BLaER1 (cell line): Measurements from ENCODE around the gene EEA1.

ENCODE experiments used
- H3K27ac ChIP-seq: shearing (Covaris generic); formaldehyde crosslinking; 2 replicates; pipeline ENCODE4 v1.8.1; 2022
- H3K27me3 ChIP-seq: shearing (Covaris generic); formaldehyde crosslinking; 2 replicates; pipeline ENCODE4 v1.8.1; 2022
- H3K36me3 ChIP-seq: shearing (Covaris generic); formaldehyde crosslinking; 2 replicates; pipeline ENCODE4 v1.8.1; 2022
- H3K4me1 ChIP-seq: shearing (Covaris generic); formaldehyde crosslinking; 2 replicates; pipeline ENCODE4 v1.8.1; 2022
- H3K4me2 ChIP-seq: shearing (Covaris generic); formaldehyde crosslinking; 2 replicates; pipeline ENCODE4 v1.8.1; 2022
- H3K4me3 ChIP-seq: shearing (Covaris generic); formaldehyde crosslinking; 2 replicates; pipeline ENCODE4 v1.8.1; 2022
- H3K9ac ChIP-seq: shearing (Covaris generic); formaldehyde crosslinking; 2 replicates; pipeline ENCODE4 v1.8.1; 2022
- H3K9me3 ChIP-seq: shearing (Covaris generic); formaldehyde crosslinking; 2 replicates; pipeline ENCODE4 v1.8.1; 2022
- H4K20me1 ChIP-seq: shearing (Covaris generic); formaldehyde crosslinking; 2 replicates; pipeline ENCODE4 v1.8.1; 2022
- Cebpa-rat ChIP-seq: shearing (Covaris generic); IDR thresholded peaks from 2 replicates; pipeline ENCODE4 v1.8.1; 2022

The EEA1 gene

DNA sequence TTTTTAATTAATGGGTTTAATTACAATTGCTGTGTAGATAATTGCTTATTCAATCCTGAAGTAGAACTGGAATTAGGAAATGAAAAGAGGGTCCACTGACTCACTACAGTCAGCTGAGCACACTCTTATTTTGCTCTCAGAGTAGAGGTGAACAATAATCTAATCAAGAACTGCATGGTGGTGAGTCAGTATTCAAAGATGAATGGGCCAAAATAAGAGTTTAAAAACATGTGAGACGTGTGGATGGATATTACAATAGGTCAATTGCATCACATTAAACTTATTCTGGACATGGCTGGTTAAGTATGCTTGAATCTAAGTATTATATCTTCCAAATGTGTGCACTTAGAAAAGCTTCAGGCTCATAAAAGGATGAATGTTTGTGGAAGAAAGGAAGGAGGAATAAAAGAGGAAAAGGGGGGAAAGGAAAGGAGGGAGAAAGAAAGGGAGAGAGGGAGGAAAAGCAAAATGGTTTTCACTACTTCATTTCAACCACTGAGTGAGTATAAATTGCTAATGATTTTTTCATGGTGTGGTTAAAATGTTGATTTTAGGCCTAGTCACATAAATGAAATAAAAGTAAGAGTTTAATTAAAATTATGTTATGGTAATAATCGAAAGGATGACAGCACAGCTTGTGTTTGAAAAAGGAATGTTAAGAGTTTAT lies 27.0 kb upstream of the EEA1 start:
- H3K9me3 ChIP-seq: peaks cover 56% of the 10 kb centered on the region
- no peak for TF ChIP-seq Cebpa-rat
- no peaks in the 10 kb centered on the region for H3K27me3 ChIP-seq
- H4K20me1 ChIP-seq: no peaks in the 10 kb centered on the region
- H3K27ac ChIP-seq: no peak overlapping the region
- H3K4me3 ChIP-seq: no peak overlapping the region
- 0 out of 2 replicates have a peak, but pooled peaks cover 5% of the 10 kb centered on the region for H3K36me3 ChIP-seq
- peaks cover 18% of the 10 kb centered on the region for H3K4me1 ChIP-seq
- no peak overlapping the region for H3K4me2 ChIP-seq
- H3K9ac ChIP-seq: no peak overlapping the region

DNA sequence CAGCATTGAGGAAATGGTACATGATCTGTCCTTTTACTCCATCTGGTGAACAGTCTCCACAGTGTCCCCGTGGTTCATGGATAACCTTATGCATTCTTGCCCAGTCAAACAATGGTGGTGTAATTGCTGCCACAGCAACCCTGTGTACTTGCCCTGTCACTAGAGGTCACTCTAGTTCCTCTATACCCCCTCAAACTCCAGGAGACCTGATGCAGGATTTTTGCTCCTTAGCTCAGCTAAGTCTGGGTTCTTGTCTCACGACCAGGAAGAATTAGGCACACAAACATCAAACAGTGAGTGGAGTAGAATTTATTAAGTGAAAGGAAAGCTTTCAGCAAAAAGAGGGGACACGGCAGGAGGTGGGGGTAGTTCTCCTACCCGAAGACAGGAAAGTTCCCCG lies 24.7 kb upstream of the EEA1 start:
- no peak for TF ChIP-seq Cebpa-rat
- no peak overlapping the region for H3K9ac ChIP-seq
- H3K27ac ChIP-seq: no peak overlapping the region
- H3K27me3 ChIP-seq: no peaks in the 10 kb centered on the region
- no peak overlapping the region for H3K4me3 ChIP-seq
- H3K4me2 ChIP-seq: no peak overlapping the region
- H4K20me1 ChIP-seq: no peaks in the 10 kb centered on the region
- H3K36me3 ChIP-seq: 0 out of 2 replicates have a peak, but pooled peaks cover 5% of the 10 kb centered on the region
- H3K9me3 ChIP-seq: peaks cover 58% of the 10 kb centered on the region
- H3K4me1 ChIP-seq: peaks cover 18% of the 10 kb centered on the region

DNA sequence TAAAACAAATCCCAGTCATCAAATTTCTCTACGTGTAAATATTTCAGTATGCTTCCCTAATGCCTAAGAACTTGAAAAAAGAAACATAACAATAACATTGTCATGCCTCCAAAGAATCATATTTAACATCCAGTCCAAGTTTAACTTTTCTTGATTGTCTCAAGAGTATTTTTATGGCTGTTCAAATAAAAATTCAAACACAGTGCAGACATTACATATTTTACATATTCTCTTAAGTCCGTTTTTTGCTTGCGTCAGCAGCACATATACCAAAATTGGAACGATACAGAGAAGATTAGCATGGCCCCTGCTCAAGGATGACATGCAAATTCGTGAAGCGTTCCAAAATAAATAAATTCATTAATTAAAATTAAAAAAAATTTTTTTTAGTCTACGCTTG lies 23.3 kb upstream of the EEA1 start:
- Histone ChIP-seq H3K27ac (no peak overlapping the region), H3K4me1 (peaks cover 12% of the 10 kb centered on the region), H3K4me2 (no peak overlapping the region), H3K9ac (no peak overlapping the region), H3K9me3 (peaks cover 58% of the 10 kb centered on the region), H3K4me3 (no peak overlapping the region), H3K27me3 (no peaks in the 10 kb centered on the region), H4K20me1 (no peaks in the 10 kb centered on the region), H3K36me3 (0 out of 2 replicates have a peak, but pooled peaks cover 5% of the 10 kb centered on the region)
- no peak for TF ChIP-seq Cebpa-rat

DNA sequence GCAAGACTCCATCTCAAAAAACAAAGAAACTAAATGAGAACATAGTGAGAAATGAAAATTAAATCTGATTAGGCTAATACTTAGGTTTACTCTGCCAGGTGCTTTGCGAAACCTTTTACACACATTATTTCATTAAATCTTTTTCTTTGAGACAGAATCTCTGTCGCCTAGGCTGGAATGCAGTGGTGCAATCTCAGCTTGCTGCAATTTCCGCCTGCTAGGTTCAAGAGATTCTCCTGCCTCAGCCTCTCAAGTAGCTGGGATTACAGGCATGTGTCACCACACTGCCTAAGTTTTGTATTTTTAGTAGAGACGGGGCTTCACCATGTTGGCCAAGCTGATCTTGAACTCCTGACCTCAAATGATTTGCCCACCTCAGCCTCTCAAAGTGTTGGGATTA lies 21.9 kb upstream of the EEA1 start:
- H3K36me3 ChIP-seq: 0 out of 2 replicates have a peak, but pooled peaks cover 5% of the 10 kb centered on the region
- no peak overlapping the region for H3K27ac ChIP-seq
- no peaks in the 10 kb centered on the region for H3K27me3 ChIP-seq
- TF ChIP-seq Cebpa-rat: no peak
- no peaks in the 10 kb centered on the region for H3K4me1 ChIP-seq
- H3K9me3 ChIP-seq: peaks cover 50% of the 10 kb centered on the region
- no peak overlapping the region for H3K4me2 ChIP-seq
- H4K20me1 ChIP-seq: no peaks in the 10 kb centered on the region
- H3K4me3 ChIP-seq: no peak overlapping the region
- no peak overlapping the region for H3K9ac ChIP-seq

DNA sequence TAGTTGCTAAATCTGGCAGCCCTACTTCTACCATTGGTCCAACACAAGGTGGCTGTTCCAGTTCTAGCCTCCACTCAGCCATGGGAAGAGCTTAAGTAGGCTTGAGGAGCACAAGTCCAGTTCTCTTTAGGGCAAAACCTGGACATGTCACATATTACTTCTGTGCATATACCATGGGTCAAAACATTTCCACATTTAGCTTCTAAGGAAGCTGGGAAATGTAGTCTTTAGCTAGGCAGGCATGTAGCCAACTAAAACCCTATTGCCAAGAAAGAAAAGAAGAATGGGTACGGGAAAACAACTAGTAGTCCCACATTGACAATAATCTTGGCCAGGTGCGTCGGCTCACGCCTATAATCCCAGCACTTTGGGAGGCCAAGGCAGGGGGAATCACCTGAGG lies 20.9 kb upstream of the EEA1 start:
- no peak for TF ChIP-seq Cebpa-rat
- 0 out of 2 replicates have a peak, but pooled peaks cover 5% of the 10 kb centered on the region for H3K36me3 ChIP-seq
- H4K20me1 ChIP-seq: no peaks in the 10 kb centered on the region
- no peaks in the 10 kb centered on the region for H3K4me1 ChIP-seq
- H3K27ac ChIP-seq: no peak overlapping the region
- no peak overlapping the region for H3K9ac ChIP-seq
- peaks cover 43% of the 10 kb centered on the region for H3K9me3 ChIP-seq
- H3K4me3 ChIP-seq: no peak overlapping the region
- H3K27me3 ChIP-seq: no peaks in the 10 kb centered on the region
- no peak overlapping the region for H3K4me2 ChIP-seq

DNA sequence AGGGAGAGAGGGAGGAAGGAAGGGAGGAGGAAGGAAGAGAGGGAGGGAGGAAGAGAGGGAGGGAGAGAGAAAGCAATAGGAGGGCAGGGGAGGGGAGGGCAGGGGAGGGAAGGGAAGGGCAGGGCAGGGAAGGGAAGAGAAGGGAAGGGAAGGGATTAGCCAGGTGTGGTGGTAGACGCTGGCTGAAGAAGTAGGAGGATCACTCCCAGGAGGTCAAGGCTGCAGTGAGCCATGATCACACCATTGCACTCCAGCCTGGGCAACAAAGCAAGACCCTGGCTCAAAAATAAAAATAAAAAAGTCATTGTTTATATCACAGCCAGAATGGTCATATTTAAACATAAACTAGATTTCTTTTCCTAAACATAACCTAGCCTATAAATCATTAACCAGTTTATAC lies 20.4 kb upstream of the EEA1 start:
- Histone ChIP-seq H4K20me1 (no peaks in the 10 kb centered on the region), H3K9me3 (peaks cover 38% of the 10 kb centered on the region), H3K4me2 (no peak overlapping the region)

DNA sequence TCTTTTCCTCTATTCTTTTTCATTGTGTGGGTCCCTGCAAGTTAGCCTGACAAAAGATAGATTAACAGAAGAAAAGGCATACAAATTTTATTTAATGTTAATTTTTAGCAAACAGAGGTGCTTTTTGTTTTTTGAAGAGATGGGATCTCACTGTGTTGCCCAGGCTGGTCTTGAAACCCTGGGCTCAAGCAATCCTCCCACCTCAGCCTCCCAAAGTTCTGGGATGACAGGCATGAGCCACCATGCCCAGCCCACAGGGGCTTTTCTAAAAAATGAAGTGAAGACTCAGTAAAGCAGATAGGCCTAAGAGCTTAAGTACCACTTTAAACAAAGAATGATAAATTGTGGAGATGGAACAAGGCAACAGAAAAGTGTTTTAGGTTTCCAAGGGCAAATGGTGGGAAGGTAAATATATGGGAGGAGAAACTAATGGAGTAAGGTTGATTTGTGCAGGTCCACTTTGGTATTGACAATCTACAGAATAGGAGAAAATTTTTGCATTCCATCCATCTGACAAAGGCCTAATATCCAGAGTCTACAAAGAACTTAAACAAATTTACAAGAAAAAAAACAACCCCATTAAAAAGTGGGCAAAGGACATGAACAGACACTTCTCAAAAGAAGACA lies 18.6 kb upstream of the EEA1 start:
- Histone ChIP-seq H3K9me3 (peaks cover 20% of the 10 kb centered on the region), H3K4me2 (no peak overlapping the region), H3K9ac (no peak overlapping the region), H4K20me1 (no peaks in the 10 kb centered on the region), H3K27me3 (no peaks in the 10 kb centered on the region), H3K36me3 (no peaks in the 10 kb centered on the region), H3K4me3 (no peak overlapping the region), H3K27ac (no peak overlapping the region), H3K4me1 (peaks cover 8% of the 10 kb centered on the region)
- no peak for TF ChIP-seq Cebpa-rat

More for the DNA sequence above, 20.4 kb upstream of the EEA1 start:
- Histone ChIP-seq H3K27ac (no peak overlapping the region), H3K36me3 (0 out of 2 replicates have a peak, but pooled peaks cover 3% of the 10 kb centered on the region), H3K27me3 (no peaks in the 10 kb centered on the region), H3K9ac (no peak overlapping the region), H3K4me3 (no peak overlapping the region), H3K4me1 (no peaks in the 10 kb centered on the region)
- no peak for TF ChIP-seq Cebpa-rat

DNA sequence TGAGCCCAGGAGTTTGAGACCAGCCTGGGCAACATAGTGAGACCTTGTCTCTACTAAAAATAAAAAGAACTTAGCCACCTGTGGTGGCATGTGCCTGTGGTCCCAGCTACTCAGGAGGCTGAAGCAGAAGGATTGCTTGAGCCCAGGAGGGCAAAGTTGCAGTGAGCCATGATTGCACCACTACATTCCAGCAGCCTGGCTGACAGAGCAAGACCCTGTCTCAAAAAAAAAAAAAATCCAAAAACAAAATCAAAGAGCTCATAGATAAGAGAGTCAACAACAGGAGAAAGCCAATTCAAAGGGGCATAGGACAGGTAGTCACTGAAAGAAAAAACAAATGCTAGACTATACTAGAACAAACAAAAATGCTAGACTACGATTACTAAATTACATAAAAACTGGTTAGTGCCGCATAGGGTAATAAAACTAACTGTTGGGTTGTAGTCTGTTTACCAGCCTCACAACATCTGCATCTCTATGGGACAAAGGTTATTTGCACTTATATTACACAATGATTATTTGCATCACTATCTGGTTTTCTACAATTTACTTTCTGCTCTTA lies 16.6 kb upstream of the EEA1 start:
- Histone ChIP-seq H3K4me1 (peaks cover 17% of the 10 kb centered on the region), H3K4me3 (no peak overlapping the region), H3K9me3 (peaks cover 24% of the 10 kb centered on the region), H4K20me1 (no peaks in the 10 kb centered on the region), H3K27ac (no peak overlapping the region), H3K9ac (no peak overlapping the region), H3K36me3 (no peaks in the 10 kb centered on the region), H3K27me3 (no peaks in the 10 kb centered on the region), H3K4me2 (no peak overlapping the region)
- TF ChIP-seq Cebpa-rat: no peak

DNA sequence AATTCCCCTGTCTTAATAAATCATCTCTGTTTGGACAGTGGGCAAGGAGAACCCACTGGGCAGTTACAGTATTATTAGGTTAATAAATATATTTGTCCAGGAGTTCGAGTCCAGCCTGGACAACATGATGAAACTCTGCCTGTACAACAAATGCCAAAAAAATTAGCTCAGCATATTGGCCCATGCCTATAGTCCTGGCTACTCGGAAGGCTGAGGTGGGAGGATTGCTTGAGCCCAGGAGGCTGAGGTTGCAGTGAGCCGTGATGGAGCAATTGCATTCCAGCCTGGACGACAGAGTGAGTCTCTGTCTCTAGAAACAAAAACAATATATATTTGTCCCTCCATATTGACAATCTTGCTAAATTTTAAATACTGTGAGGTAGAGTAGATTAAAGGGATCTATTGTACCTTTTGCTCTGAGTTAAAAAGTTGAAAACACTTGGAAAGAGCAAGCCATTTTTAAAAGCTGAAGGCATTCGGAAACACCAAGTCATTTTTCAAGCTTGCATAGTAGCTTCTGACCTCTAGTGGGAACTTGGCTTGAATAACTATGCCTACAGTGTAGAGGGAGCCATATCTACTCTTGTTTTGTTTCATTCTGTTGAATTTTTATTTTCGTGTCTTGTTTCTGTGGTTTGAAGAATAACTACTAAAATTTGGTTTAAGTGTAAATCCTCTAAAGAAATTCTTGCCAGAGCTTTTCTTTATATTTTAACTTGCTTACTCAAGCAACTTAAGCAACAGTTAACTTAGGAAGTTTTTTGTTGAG lies 14.6 kb upstream of the EEA1 start:
- Histone ChIP-seq H3K36me3 (no peaks in the 10 kb centered on the region), H4K20me1 (no peaks in the 10 kb centered on the region), H3K27ac (no peak overlapping the region), H3K9ac (no peak overlapping the region), H3K4me1 (peaks cover 17% of the 10 kb centered on the region), H3K4me3 (no peak overlapping the region), H3K4me2 (no peak overlapping the region), H3K27me3 (no peaks in the 10 kb centered on the region), H3K9me3 (peaks cover 30% of the 10 kb centered on the region)
- no peak for TF ChIP-seq Cebpa-rat

DNA sequence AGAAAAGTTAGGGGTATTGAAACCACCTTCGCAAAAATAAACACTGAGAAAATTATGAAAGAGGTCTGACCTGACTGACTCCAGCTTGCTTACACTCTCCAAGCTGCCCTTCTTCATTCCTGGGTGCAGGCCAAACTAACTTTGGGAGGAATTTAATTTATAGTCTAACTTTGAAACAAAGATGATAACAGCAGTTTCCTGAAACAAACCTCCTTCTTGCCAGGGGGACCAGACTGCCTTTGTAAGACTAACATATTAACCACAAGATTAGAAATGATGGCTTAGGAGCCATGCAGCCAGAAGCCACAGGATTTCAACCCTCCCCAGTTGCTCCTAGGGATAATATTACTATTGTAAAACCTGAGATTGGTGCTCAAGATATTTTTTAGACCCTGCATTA lies 13.8 kb upstream of the EEA1 start:
- Histone ChIP-seq H3K36me3 (no peaks in the 10 kb centered on the region), H3K4me2 (peak overlapping the region; percentile 53), H4K20me1 (no peaks in the 10 kb centered on the region)

More for the DNA sequence above, 13.8 kb upstream of the EEA1 start:
- H3K27ac ChIP-seq: no peak overlapping the region
- H3K27me3 ChIP-seq: no peaks in the 10 kb centered on the region
- no peak for TF ChIP-seq Cebpa-rat
- peaks cover 17% of the 10 kb centered on the region for H3K4me1 ChIP-seq
- H3K4me3 ChIP-seq: no peak overlapping the region
- H3K9me3 ChIP-seq: peaks cover 25% of the 10 kb centered on the region
- H3K9ac ChIP-seq: no peak overlapping the region
